SU-DHL-6 (cell line): ENCODE data around the gene EIF4A2.
"Not testable (repeated sequence)": the region's sequence is repeated elsewhere in the genome, so short reads cannot be mapped to it uniquely, and the experiment has no call there.

ENCODE experiments used
- EZH2phosphoT487 ChIP-seq: fragments of 200-600 bp; sonication (generic), shearing (Covaris generic); conservative IDR thresholded peaks from 2 replicates; pipeline ENCODE4 v1.6.1; 2018; ENCODE audit warnings: mild to moderate bottlenecking, antibody characterized with exemption, low read length, moderate library complexity, mixed read lengths
- TF ChIP-seq, protein P1 (sequence below): fragments of 200-600 bp; sonication (generic); IDR thresholded peaks from one replicate; pipeline ENCODE4 v1.5.1; 2017; ENCODE audit warnings: antibody characterized with exemption, mild to moderate bottlenecking, low read length, moderate library complexity; ENCODE audit not compliant: insufficient read depth, poor library complexity, severe bottlenecking

DNA sequence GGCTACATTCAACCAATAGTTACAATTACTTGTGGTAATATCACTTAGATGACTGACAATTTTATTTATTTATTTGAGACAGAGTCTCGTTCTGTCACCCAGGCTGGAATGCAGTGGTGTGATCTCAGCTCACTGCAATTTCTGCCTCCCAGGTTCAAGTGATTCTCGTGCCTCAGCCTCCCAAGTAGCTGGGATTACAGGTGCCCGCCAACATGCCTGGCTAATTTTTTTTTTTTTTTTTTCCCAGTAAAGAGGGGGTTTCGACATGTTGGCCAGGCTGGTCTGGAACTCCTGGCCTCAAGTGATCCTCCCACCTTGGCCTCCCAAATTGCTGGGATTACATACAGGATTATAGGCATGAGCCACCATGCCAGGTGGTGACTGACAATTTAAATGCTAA is 20.1 kb downstream of the EIF4A2 start:
- TF ChIP-seq, protein P1, sequence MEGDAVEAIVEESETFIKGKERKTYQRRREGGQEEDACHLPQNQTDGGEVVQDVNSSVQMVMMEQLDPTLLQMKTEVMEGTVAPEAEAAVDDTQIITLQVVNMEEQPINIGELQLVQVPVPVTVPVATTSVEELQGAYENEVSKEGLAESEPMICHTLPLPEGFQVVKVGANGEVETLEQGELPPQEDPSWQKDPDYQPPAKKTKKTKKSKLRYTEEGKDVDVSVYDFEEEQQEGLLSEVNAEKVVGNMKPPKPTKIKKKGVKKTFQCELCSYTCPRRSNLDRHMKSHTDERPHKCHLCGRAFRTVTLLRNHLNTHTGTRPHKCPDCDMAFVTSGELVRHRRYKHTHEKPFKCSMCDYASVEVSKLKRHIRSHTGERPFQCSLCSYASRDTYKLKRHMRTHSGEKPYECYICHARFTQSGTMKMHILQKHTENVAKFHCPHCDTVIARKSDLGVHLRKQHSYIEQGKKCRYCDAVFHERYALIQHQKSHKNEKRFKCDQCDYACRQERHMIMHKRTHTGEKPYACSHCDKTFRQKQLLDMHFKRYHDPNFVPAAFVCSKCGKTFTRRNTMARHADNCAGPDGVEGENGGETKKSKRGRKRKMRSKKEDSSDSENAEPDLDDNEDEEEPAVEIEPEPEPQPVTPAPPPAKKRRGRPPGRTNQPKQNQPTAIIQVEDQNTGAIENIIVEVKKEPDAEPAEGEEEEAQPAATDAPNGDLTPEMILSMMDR: not testable (repeated sequence)
- not testable (repeated sequence) for TF ChIP-seq EZH2phosphoT487
